NCI-H524 (cell line): Measurements from ENCODE around the gene TFAP2C.
A peak's percentile ranks its signal among the peaks of the same experiment; 100 is the strongest.
"Not testable (repeated sequence)": the region's sequence is repeated elsewhere in the genome, so short reads cannot be mapped to it uniquely, and the experiment has no call there.

Source experiments
- DNase-seq, 2 experiments: peaks; one replicate each; lab custom pipeline; 2025; lab: John Stamatoyannopoulos, UW

Gene TFAP2C

GRCh38 chr20:56616716-56617115 lies 12.4 kb upstream of the TFAP2C start:
- no peak for DNase-seq

- no peak for DNase-seq
Observed at GRCh38 chr20:56617489-56617888, 11.6 kb upstream of the TFAP2C start.

- no peak for DNase-seq
Observed at GRCh38 chr20:56621730-56622129, 7.4 kb upstream of the TFAP2C start.

- not testable (repeated sequence) for DNase-seq
Observed at GRCh38 chr20:56623930-56624329, 5.2 kb upstream of the TFAP2C start.

GRCh38 chr20:56624786-56625681 lies 4.1 kb upstream of the TFAP2C start:
- no peak for DNase-seq

- no peak for DNase-seq
Observed at GRCh38 chr20:56625837-56626236, 3.3 kb upstream of the TFAP2C start.

GRCh38 chr20:56626367-56627121 lies 2.6 kb upstream of the TFAP2C start:
- peak; percentile 37 to 63 for DNase-seq

- no peak for DNase-seq
Observed at GRCh38 chr20:56627122-56628014, 1.7 kb upstream of the TFAP2C start.

GRCh38 chr20:56628015-56628872 lies 862 bp upstream of the TFAP2C start:
- peak in 1 of 2 experiments; percentile 38 for DNase-seq

- peak; percentile 40 to 46 for DNase-seq
Observed at GRCh38 chr20:56629464-56630085, 469 bp downstream of the TFAP2C start.

GRCh38 chr20:56630086-56630493 lies 984 bp downstream of the TFAP2C start:
- DNase-seq, result peak; percentile 46 to 71

GRCh38 chr20:56630506-56631317 lies 1.6 kb downstream of the TFAP2C start:
- DNase-seq, result peak in 1 of 2 experiments; percentile 34

GRCh38 chr20:56631318-56631989 lies 2.3 kb downstream of the TFAP2C start:
- DNase-seq, result no peak

GRCh38 chr20:56631990-56632327 lies 2.9 kb downstream of the TFAP2C start:
- no peak for DNase-seq

GRCh38 chr20:56634307-56634706 lies 5.2 kb downstream of the TFAP2C start:
- no peak for DNase-seq

GRCh38 chr20:56634735-56635385 lies 5.8 kb downstream of the TFAP2C start:
- DNase-seq, result peak; percentile 13 to 62

GRCh38 chr20:56636716-56637115 lies 7.6 kb downstream of the TFAP2C start:
- DNase-seq, result no peak

GRCh38 chr20:56637576-56637975 lies 8.5 kb downstream of the TFAP2C start:
- peak in 1 of 2 experiments; percentile 42 for DNase-seq

GRCh38 chr20:56646599-56646998 lies 17.5 kb downstream of the TFAP2C start:
- no peak for DNase-seq
